NB4 (cell line): ENCODE results near the gene RACGAP1.
A peak's percentile ranks its signal among the peaks of the same experiment; 100 is the strongest.

Experiments
- DNase-seq: peaks from one replicate; pipeline ENCODE4 v3.0.0; 2010; ENCODE audit warnings: low read depth
- H3K4me3 ChIP-seq: one replicate; pipeline ENCODE4 v1.5.1; 2011; ENCODE audit warnings: mild to moderate bottlenecking, low read depth, low read length, moderate library complexity
- CTCF ChIP-seq: IDR thresholded peaks from one replicate; pipeline ENCODE4 v1.5.1; 2012; ENCODE audit warnings: low read depth, low read length
- MYC ChIP-seq: IDR thresholded peaks from 2 replicates; pipeline ENCODE4 v1.6.1; 2011; ENCODE audit warnings: low read depth, low read length
- POLR2A ChIP-seq: IDR thresholded peaks from 2 replicates; pipeline ENCODE4 v1.6.1; 2011; ENCODE audit warnings: mild to moderate bottlenecking; ENCODE audit not compliant: insufficient read length; ENCODE audit errors: extremely low read depth
- TF ChIP-seq, protein P1 (sequence below): IDR thresholded peaks from 2 replicates; pipeline ENCODE4 v1.6.1; 2011; ENCODE audit warnings: low read depth, low read length

The RACGAP1 gene

DNA sequence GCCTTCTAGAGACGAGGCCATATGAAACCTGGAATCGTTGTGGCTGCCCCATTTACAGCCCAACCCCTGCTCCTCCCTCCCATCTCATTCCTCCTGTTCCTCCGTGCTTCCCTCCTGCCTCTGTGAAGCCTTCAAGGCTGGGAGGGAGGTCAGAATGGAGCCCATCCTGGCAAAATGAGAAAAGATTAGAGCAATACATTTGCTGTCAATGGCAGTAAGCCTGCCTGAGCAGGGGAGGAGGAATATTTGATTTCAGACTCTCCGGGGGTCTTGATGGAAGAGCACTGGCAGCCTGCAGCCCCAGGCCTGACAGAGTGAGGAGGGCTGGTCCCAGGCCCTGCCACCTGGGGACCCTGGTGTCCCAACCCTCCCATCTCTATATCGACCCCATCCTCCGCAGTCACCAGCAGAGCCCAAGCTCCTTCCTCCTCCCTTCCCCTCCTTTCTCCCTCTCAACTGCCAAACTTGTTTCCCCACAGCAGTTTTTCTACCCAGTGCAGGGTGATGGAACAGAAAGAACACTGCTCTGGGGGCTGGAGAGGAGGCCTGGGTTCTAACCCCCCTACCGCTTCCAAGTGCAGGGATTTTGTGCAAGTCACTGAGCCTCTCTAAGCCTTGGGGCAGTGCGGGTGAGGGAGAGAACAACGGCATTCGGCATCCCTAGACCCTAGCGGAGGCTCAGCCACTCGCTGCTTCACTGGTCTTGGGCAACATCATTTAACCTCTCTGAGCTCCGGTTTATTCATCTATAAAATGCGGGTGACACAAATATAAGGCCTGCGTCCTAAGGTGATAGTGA, 16.0 kb upstream of the RACGAP1 start:
- no peak for DNase-seq
- TF ChIP-seq POLR2A (no peak), MYC (no peak), CTCF (no peak)
- TF ChIP-seq, protein P1, sequence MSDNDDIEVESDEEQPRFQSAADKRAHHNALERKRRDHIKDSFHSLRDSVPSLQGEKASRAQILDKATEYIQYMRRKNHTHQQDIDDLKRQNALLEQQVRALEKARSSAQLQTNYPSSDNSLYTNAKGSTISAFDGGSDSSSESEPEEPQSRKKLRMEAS, result no peak
- H3K4me3 ChIP-seq, result no peak overlapping the region

GRCh38 chr12:50040657-50041056, 15.4 kb upstream of the RACGAP1 start:
- DNase-seq, result no peak
- no peak overlapping the region for H3K4me3 ChIP-seq
- TF ChIP-seq MYC (no peak), POLR2A (no peak), CTCF (no peak)
- TF ChIP-seq, protein P1, result no peak

DNA sequence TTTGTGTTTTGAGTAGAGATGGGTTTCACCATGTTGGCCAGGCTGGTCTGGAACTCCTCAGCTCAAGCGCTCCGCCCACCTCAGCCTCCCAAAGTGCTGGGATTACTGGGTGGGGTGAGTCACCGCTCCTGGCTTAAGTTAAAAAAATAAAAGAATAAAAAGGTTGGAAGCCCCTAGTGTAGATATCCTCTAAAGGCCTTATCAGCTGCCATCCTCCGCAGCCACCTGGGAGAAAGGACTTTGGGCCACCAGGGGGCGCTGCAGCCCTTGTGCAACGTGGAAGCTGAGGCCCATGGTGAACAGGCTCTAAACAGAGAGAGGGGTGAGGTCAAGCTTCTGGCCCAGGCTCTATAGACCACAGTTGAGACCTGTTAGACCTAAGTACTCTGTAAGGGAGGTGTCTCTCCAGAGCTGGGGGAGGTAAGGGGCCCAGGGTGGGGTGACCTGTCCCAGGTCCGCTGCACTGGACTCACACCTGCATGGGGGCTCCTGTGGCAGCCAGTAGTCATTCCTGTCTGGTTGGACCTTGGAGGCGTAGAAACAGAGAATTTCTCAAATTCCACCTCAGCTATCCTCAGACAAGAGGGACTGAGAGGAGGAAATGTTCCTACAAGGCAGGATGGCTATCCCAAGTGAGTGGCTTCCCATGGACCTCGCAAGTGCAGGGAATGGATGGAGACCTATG, 14.0 kb upstream of the RACGAP1 start:
- peak; percentile 93 for DNase-seq
- no peak overlapping the region for H3K4me3 ChIP-seq
- TF ChIP-seq, protein P1, result peak; percentile 75
- TF ChIP-seq POLR2A (no peak), CTCF (peak; percentile 97), MYC (0 out of 2 replicates have a peak, but pooled peaks have one; percentile 28)

DNA sequence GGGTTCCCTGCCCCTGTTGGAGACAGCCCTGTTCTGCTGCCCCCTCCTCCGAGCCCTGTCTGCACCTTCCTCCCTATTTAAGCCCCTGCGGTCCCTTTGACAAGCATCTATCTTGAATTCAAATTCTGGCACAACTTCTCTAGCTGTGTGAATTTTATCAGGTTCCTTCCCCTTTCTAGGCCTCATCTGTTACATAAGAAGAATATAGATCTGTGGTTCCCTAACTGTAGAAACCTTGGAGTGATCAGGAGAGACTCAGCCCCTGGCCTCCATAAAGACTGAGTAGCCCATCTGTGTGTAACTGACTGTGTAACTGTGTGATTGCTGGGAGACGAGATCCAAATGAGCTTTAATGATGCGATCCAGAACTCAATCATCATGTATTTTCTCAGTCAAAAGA, 13.0 kb upstream of the RACGAP1 start:
- peak; percentile 54 for DNase-seq
- TF ChIP-seq POLR2A (no peak), CTCF (no peak), MYC (no peak)
- TF ChIP-seq, protein P1, result no peak
- no peak overlapping the region for H3K4me3 ChIP-seq

GRCh38 chr12:50032854-50033581, 7.7 kb upstream of the RACGAP1 start:
- peak overlapping the region; percentile 69 for H3K4me3 ChIP-seq
- peak; percentile 90 for DNase-seq
- TF ChIP-seq, protein P1, result no peak
- TF ChIP-seq MYC (no peak), POLR2A (no peak), CTCF (no peak)
